ENCODE measurements around the gene TLL1.

The TLL1 gene

DNA sequence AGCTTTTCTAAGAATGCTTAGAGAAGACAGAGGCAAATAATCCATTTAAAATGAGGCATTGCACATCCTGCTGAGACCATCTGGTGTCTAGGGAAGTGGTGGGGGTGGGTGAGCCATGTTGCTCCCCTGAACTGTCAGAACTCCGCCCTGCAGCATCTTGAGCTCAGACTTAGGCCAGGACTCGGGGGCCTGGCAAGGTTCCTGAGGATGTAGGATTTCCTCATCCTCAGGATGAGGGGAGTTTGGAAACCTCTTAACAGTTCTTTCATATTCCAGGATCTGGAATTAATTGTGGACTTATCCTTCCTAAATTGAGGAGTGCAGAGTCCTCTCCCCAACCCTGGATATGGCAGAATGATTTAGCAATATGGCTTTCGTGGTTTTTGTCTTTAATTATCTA is 6.6 kb downstream of the TLL1 start:
- no peak for DNase-seq (ENCODE audit: low read depth in 2 of 3, low spot score in 2 of 3)

DNA sequence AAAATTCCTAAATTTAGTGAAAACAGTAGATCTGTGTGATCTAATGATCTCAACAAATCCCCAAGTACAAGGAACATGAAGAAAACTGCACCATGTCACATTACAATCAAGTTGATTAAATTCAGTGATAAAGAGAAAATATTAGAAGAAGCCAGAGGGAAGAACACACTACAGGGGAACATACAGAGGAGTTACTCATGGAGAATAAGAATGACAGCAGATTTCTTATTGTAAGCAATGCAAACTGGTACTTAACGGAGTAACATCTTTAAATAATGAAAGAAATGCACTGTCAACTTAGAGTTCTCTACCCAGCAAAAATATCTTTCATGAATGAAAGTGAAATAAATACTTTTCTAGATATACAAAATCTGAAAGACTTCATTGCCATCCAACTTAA is 21.1 kb downstream of the TLL1 start:
- DNase-seq (ENCODE audit: low read depth in 2 of 3, low spot score in 2 of 3): no peak

DNA sequence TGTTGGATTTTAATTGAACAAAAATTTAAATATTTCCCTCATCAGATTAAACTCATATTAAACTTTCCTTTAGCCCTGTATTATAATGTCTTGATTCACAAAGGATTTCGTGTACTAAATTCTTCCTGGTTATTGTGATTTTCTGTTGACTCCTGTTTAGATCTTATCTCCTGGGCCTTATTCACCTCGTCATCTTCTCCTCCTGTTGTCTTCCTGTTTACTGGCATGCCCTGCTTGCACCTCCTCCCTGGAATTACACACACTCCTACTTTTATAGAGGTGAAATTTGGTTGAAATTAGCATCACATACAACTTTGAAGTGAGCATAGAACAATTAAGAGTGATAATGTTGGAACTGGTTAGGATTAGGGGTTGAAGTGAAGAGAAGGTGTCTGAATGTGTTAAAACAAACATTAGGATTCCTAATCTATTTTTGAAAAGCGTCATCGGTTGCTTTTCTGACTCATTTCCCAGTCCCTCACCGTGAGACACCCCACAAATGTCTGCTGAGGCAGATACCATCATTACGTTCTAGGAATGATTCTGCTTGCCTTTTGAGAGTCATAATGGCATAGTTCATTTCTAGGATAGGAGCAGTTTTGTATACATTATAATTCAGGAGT is 32.5 kb downstream of the TLL1 start:
- no peak for DNase-seq (ENCODE audit: low read depth in 2 of 3, low spot score in 2 of 3)

DNA sequence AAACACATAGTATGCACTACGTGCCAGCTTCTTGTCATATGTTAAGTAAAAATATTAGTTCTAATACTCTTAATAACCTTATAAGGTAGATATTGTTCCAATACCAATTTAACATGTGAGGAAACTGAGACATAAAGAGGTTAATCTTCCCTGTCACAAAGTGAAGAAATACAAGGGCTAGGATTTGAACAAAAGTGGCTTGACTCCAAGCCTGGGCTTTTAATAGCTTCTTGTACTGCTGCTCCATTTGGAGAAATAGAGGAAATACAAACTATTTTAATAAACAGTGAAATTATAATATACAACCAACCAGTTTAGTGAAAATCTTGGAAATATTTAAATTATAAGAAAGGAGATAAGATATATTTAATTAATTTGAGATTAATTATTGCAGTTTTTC is 33.2 kb downstream of the TLL1 start:
- no peak for DNase-seq (ENCODE audit: low read depth in 2 of 3, low spot score in 2 of 3)

- DNase-seq (ENCODE audit: low read depth in 2 of 3, low spot score in 2 of 3): no peak
Measured at GRCh38 chr4:165909947-165910346, 36.9 kb downstream of the TLL1 start.

- DNase-seq (ENCODE audit: low read depth in 2 of 3, low spot score in 2 of 3): no peak
Measured at GRCh38 chr4:165915215-165915614, 42.2 kb downstream of the TLL1 start.

GRCh38 chr4:165921546-165921945 is 48.5 kb downstream of the TLL1 start:
- DNase-seq (ENCODE audit: low read depth in 2 of 3, low spot score in 2 of 3): no peak

GRCh38 chr4:165922747-165923146 is 49.7 kb downstream of the TLL1 start:
- DNase-seq (ENCODE audit: low read depth in 2 of 3, low spot score in 2 of 3): no peak

- no peak for DNase-seq (ENCODE audit: low read depth in 2 of 3, low spot score in 2 of 3)
Measured at GRCh38 chr4:165926307-165926706, 53.3 kb downstream of the TLL1 start.

GRCh38 chr4:165927366-165927765 is 54.3 kb downstream of the TLL1 start:
- no peak for DNase-seq (ENCODE audit: low read depth in 2 of 3, low spot score in 2 of 3)

DNA sequence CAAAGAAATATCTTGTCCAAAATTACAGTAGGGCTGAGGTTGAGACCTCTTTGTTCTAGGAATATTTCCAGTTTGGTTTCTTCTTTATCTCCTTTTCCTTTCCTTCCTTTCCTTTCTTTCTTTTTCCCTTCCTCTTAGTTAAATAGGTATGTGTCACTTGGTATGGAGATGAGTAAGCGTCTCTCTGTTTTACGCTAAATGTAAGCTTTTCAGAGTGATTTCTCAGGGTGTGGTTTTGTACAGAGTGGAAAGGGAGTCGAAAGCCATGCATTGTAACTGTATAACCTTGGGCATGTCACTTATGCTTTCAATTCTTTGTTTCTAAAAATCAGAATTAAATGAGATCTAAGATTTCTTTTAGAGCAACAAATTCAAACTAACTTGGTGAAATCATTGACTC is 54.8 kb downstream of the TLL1 start:
- DNase-seq (ENCODE audit: low read depth in 2 of 3, low spot score in 2 of 3): no peak

- DNase-seq (ENCODE audit: low read depth in 2 of 3, low spot score in 2 of 3): no peak
Measured at GRCh38 chr4:165928601-165929000, 55.6 kb downstream of the TLL1 start.

DNA sequence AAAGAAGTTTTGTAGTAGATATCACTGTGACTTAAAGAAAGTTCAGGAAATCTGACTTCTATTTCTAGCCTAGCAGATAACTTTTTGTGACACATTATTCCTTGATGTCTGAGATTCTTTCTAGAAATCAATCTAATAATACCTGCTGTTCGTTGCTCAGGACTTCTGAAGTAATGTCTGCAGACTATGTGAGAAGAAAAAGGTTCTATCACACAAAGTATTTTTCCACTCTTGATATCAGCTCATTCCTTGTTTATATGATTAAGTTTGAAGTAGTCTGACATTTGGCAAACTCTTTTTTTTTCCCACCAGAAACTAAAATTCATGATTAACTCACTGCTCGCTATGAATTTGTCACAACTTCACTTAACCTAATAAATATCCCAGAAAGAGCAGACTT is 56.6 kb downstream of the TLL1 start:
- DNase-seq (ENCODE audit: low read depth in 2 of 3, low spot score in 2 of 3): no peak

GRCh38 chr4:165931741-165932140 is 58.7 kb downstream of the TLL1 start:
- DNase-seq (ENCODE audit: low read depth in 2 of 3, low spot score in 2 of 3): no peak

DNA sequence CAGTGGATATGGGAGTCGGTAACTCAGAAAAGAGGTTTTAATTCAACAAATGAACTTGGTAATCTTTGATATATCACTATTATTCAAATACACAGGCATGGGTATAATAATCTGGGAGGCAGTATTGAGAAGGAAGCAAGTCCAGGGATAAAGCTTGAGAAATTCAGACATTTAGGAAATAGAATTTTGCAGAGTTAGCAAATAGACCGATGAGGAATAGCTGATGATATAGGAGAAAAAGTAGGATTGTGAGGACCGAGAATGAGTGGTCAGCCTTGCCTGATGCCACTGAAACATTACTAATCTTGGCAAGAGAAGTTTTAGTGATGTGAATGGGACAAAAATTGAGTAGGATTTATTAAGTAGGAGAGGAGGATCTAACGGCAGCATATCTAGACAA is 71.9 kb downstream of the TLL1 start:
- no peak for DNase-seq (ENCODE audit: low read depth in 2 of 3, low spot score in 2 of 3)

- no peak for DNase-seq (ENCODE audit: low read depth in 2 of 3, low spot score in 2 of 3)
Measured at GRCh38 chr4:165945991-165946390, 73.0 kb downstream of the TLL1 start.

GRCh38 chr4:165947019-165947418 is 74.0 kb downstream of the TLL1 start:
- no peak for DNase-seq (ENCODE audit: low read depth in 2 of 3, low spot score in 2 of 3)

DNA sequence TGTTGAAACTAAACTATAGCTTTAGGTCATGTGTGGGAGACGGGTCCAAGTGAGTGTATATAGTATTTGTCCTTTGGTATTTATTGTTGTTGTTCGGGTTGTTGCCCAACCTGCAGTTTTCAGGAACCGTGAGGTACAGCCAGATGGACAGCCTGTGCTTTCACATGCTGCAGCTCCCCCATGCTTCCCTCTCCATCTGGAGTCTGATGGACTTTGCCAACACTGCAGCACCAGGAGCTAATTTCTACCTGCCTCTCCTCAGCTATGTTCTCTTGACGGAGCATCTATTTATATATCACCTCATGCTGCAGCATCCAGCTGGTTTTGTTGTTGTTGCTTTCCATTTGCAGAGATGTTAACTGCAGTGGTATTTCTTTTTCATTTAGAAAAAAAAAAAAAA is 80.1 kb downstream of the TLL1 start:
- no peak for DNase-seq (ENCODE audit: low read depth in 2 of 3, low spot score in 2 of 3)

DNA sequence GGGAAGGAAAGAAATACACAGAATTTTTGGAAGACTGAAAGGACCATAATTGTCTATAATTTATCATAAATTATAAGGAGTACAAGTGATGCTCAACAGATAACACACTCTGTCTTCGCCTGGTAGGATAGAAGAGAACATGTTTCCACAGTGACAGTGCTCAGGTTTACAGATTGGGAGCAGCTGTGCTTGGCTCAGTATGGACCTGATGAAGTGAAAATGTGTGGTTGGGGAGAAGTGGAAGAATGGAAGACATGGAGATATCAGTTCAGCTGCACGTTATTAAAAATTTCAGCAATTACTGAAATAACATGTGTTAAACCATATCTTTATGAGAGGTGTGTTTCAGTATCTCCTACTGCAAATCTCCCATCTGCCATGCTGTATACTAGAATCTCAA is 90.6 kb downstream of the TLL1 start:
- DNase-seq (ENCODE audit: low read depth in 2 of 3, low spot score in 2 of 3): no peak

GRCh38 chr4:165964591-165964990 is 91.6 kb downstream of the TLL1 start:
- no peak for DNase-seq (ENCODE audit: low read depth in 2 of 3, low spot score in 2 of 3)

GRCh38 chr4:165965503-165965902 is 92.5 kb downstream of the TLL1 start:
- no peak for DNase-seq (ENCODE audit: low read depth in 2 of 3, low spot score in 2 of 3)

DNA sequence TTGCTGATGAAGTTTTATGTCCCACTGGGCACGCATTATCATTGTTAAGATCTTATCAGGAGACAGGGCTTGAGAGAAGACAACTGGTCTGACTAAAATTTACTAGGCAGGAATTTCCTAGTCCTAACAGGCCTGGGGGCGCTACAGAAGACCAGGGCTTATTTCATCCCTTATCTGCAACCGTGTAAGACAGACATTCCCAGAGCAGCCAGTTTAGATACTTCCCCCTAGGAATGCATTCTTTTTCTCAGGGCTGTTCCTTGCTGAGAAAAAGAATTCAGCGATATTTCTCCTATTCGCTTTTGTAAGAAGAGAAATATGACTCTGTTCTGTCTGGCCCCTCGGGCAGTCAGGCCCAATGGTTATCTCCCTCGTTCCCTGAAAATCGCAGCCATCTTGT is 93.8 kb downstream of the TLL1 start:
- no peak for DNase-seq (ENCODE audit: low read depth in 2 of 3, low spot score in 2 of 3)

DNA sequence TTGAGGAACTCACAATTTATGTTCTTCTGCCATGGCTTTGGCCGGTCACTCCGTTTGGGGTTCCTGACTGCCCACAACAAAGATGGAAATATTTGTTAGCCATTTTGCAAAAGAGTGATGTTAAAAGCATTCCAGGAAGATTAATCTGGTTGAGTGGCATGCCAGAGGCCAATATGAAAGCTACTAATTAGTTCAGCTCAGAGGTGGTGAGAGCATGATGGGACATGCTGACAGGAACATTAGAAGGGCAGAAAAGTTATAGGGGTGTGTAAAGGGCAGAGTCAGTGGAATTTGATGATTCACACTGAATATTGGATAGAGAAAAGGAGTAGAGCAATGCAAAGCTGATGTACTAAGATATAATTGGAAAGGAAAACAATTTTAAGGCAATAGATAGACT is 94.4 kb downstream of the TLL1 start:
- no peak for DNase-seq (ENCODE audit: low read depth in 2 of 3, low spot score in 2 of 3)

Measured in activated CD8-positive, alpha-beta memory T cell treated with anti-CD3 and anti-CD28 coated beads for 48 hours (primary cell).